BJ (cell line): ENCODE measurements around the gene EPHX1. TPM values are rescaled to one million over a fixed set of nuclear protein-coding genes. Genes with fewer than 3 reads are reported as not detected.

ENCODE experiments used
- CTCF ChIA-PET: fragments of 350-600 bp; formaldehyde crosslinking; extraction: SDS; loops from one replicate; lab custom pipeline; 2021; ENCODE audit warnings: antibody characterized with exemption, inconsistent platforms; lab: Yijun Ruan, JAX
- POLR2A ChIA-PET: fragments of 300-600 bp; sonication (Branson Sonifier 250); formaldehyde crosslinking; extraction: SDS; loops from one replicate; lab custom pipeline; 2021; ENCODE audit warnings: antibody characterized with exemption; lab: Charles Lee
- DNase-seq: peaks from one replicate; pipeline ENCODE4 v3.0.0-alpha.2; 2011; ENCODE audit warnings: low read depth
- H3K27me3 ChIP-seq: 2 replicates; pipeline ENCODE4 v1.6.0; 2011; ENCODE audit warnings: low read length; ENCODE audit not compliant: control insufficient read depth, insufficient read depth
- H3K36me3 ChIP-seq: 2 replicates; pipeline ENCODE4 v1.5.1; 2011; ENCODE audit warnings: low read length; ENCODE audit not compliant: control insufficient read depth, insufficient read depth
- H3K4me3 ChIP-seq: 2 replicates; pipeline ENCODE4 v1.5.1; 2011; ENCODE audit warnings: low read depth, mild to moderate bottlenecking, control low read depth, low read length
- polyA plus RNA-seq: library from polyadenylated mRNA; depleted of rRNA; stranded (reverse); fragments of >200 nt; gene quantifications from 2 replicates; pipeline ENCODE4 v1.2.3, GENCODE V29; 2011
- TF ChIP-seq, protein P1 (sequence below): IDR thresholded peaks from 2 replicates; pipeline ENCODE4 v1.5.1; 2011; ENCODE audit warnings: low read depth, mild to moderate bottlenecking, control low read depth, inconsistent platforms, low read length, moderate library complexity; ENCODE audit not compliant: insufficient read depth

Gene EPHX1
- polyA plus RNA-seq, 1 experiment = 34.3 TPM

DNA sequence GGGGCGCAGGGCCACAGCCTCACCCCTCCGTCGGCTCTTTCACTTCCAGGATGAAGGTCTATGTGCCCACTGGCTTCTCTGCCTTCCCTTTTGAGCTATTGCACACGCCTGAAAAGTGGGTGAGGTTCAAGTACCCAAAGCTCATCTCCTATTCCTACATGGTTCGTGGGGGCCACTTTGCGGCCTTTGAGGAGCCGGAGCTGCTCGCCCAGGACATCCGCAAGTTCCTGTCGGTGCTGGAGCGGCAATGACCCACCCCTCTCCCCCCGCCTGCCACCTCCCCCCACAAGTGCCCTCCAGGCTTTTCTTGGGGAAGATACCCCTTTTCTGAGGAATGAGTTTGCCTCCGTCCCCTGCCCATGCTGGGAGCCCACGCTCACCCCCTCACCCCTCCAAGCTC lies 35.2 kb downstream of the EPHX1 start:
- no peak for DNase-seq
- no peak overlapping the region for H3K4me3 ChIP-seq
- no peaks in the 10 kb centered on the region for H3K27me3 ChIP-seq
- H3K36me3 ChIP-seq = peaks cover 18% of the 10 kb centered on the region
- TF ChIP-seq, protein P1, sequence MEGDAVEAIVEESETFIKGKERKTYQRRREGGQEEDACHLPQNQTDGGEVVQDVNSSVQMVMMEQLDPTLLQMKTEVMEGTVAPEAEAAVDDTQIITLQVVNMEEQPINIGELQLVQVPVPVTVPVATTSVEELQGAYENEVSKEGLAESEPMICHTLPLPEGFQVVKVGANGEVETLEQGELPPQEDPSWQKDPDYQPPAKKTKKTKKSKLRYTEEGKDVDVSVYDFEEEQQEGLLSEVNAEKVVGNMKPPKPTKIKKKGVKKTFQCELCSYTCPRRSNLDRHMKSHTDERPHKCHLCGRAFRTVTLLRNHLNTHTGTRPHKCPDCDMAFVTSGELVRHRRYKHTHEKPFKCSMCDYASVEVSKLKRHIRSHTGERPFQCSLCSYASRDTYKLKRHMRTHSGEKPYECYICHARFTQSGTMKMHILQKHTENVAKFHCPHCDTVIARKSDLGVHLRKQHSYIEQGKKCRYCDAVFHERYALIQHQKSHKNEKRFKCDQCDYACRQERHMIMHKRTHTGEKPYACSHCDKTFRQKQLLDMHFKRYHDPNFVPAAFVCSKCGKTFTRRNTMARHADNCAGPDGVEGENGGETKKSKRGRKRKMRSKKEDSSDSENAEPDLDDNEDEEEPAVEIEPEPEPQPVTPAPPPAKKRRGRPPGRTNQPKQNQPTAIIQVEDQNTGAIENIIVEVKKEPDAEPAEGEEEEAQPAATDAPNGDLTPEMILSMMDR = no peak
- ChIA-PET CTCF (interaction anchor here (0.8 to 5.8 kb wide), 10 partner anchors 10 to 369 kb away, joined by 3 to 57 read pairs (median 6); partner anchors contain the start of gene EPHX1), POLR2A (no interaction called here)

DNA sequence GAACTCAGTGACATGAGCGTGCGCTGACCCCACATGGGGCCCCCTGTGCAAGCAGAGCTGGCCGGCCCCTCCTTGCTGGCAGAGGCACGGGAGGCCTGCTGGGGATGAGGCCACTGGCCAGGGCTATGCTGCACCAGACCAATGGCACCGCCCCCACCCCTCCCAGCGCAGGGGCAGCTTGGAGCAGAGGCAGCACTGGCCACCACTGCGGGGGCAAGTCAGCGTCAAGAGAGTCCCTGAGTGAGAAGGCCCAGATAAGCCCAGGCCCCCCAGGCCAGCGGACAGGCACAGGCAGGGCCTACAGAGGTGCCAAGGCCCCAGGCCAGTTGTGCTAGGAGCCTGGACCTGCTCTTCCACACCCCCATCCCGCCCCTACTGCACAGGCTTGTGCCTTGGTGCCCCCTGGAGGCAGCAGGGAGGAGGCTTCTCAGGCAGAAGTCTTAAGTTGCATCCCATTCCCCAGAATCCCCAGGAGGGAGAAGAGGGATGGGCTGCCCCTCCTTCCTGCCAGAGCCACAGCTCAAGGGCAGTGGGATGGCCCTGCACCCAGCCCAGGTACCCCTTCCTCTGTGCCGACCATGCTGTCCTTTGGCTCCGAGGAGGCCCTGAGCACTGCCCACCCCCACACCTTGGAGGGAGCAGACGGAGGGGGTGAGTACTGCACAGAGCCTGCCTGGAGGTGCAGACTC lies 35.8 kb downstream of the EPHX1 start:
- no peaks in the 10 kb centered on the region for H3K27me3 ChIP-seq
- TF ChIP-seq, protein P1 = peak; percentile 87
- ChIA-PET POLR2A (no interaction called here), CTCF (interaction anchor here (0.8 to 5.8 kb wide), 17 partner anchors 9 to 391 kb away, joined by 3 to 57 read pairs (median 4); partner anchors contain the start of genes EPHX1 and SRP9)
- no peak for DNase-seq
- H3K36me3 ChIP-seq = peaks cover 18% of the 10 kb centered on the region
- no peak overlapping the region for H3K4me3 ChIP-seq

DNA sequence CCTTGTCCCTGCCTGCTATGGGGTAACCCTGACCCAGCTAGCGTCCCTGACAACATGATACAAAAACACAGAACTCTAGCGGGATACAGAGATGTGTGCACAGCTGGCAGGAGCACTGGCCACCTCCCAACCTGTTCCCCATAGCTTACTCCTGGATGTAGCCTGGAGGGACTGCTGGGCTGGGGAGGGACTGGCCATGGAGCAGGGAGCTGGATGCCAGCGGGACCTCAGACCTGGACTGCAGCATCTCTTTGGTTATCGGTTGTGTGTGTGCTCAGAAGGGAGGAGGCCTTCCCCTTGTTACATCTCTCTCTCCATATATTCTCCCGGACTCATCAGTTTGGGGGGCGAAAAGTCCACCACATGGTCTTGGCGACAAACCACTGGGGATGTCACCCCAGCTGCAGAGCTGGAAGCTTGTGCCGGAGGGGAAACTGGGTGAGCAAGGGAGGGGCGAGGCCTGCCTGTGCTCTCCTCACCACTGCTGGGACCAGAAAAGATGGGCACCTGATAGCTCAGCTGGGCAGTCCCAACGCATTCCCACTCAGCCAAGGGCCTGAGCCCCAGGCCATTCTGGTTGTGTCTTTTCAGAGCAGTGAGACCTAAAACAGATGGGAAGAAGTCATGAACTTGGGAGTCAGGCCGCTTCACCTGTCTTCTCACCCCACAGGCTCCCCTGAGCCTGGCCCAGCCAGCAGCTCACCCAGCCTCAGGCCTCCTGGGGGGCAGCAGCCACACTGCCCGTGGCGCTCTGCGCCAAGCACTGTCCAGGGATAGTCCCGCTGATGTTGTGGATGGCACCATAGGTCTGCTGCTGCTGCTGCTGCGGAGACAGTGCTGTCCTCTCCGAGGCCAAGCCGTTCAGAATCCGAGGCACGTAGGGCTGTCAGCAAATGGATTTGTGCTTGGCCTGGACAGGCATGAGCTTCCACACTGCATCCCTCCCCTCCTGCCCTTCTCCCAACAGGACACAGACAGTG lies 36.7 kb downstream of the EPHX1 start:
- Histone ChIP-seq H3K27me3 (no peaks in the 10 kb centered on the region), H3K4me3 (no peak overlapping the region), H3K36me3 (peaks cover 21% of the 10 kb centered on the region)
- CTCF ChIA-PET = interaction anchor here (0.7 to 5.8 kb wide), 15 partner anchors 8 to 392 kb away, joined by 3 to 57 read pairs (median 4); partner anchors contain the start of gene SRP9
- TF ChIP-seq, protein P1 = no peak
- DNase-seq = no peak
- POLR2A ChIA-PET = no interaction called here

DNA sequence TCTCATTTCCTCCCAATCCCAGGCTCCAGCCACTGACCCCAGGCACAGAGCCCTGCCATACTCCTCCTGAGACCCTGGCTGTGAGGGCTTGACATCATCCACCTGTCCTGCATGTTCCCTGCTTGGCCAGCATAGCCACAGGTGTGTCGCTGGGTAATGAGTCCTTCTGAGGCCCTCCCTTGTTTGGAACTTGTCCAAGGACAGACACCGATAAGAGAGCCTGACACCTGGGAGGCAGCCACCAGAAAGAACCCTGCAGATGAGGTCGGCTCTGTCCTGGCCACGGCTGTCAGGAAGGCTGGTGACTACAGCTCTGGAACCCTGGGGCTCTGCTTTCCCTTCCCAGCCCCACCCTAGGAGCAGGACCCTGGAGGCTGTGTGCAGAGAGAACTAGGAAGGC lies 37.7 kb downstream of the EPHX1 start:
- TF ChIP-seq, protein P1 = no peak
- peaks cover 23% of the 10 kb centered on the region for H3K36me3 ChIP-seq
- no peak for DNase-seq
- no peak overlapping the region for H3K4me3 ChIP-seq
- ChIA-PET POLR2A (no interaction called here), CTCF (interaction anchor here (1.2 to 5.8 kb wide), 5 partner anchors 10 to 372 kb away, joined by 3 to 57 read pairs (median 10); no protein-coding TSS in a partner anchor)
- H3K27me3 ChIP-seq = no peaks in the 10 kb centered on the region
